ENCODE measurements around the gene UBE2F.

DNA sequence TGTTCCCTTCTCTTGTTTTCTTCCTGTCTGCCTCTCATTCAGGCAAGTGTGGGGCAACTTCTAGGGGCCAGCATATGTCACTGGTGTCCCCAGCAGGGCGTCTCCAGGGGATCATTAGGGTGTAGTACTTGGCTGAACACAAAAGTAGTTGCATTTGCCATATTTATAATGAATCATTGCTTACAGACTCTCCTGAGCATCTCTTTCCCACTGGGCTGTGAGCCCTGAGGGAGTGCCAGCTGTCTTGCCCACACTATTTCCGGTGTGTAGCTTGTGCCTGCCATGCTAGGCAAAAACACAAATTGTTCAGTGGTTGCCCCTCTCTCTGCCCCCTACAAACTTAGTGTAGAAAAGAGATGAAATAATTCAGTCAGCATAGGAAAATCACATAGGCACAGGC is 53.1 kb downstream of the UBE2F start:
- TF ChIP-seq, protein P1, sequence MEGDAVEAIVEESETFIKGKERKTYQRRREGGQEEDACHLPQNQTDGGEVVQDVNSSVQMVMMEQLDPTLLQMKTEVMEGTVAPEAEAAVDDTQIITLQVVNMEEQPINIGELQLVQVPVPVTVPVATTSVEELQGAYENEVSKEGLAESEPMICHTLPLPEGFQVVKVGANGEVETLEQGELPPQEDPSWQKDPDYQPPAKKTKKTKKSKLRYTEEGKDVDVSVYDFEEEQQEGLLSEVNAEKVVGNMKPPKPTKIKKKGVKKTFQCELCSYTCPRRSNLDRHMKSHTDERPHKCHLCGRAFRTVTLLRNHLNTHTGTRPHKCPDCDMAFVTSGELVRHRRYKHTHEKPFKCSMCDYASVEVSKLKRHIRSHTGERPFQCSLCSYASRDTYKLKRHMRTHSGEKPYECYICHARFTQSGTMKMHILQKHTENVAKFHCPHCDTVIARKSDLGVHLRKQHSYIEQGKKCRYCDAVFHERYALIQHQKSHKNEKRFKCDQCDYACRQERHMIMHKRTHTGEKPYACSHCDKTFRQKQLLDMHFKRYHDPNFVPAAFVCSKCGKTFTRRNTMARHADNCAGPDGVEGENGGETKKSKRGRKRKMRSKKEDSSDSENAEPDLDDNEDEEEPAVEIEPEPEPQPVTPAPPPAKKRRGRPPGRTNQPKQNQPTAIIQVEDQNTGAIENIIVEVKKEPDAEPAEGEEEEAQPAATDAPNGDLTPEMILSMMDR (IDR thresholded peaks at IDR 0.05): no peak
- TF ChIP-seq POLR2A (IDR thresholded peaks at IDR 0.05): no peak
